Colonic mucosa (tissue), 4 donors: ENCODE data around the gene SSR1. TPM values are rescaled to one million over a fixed set of nuclear protein-coding genes. Genes with fewer than 3 reads are reported as not detected.
"Not testable (repeated sequence)": the region's sequence is repeated elsewhere in the genome, so short reads cannot be mapped to it uniquely, and the experiment has no call there.

Source experiments
- DNase-seq: peaks from one replicate; pipeline ENCODE4 v3.0.0-alpha.2; 2020
- H3K27ac ChIP-seq: fragments of 200-600 bp; one replicate; pipeline ENCODE4 v1.8.0; 2021
- H3K27me3 ChIP-seq: fragments of 200-600 bp; one replicate; pipeline ENCODE4 v1.8.0; 2021
- H3K36me3 ChIP-seq: fragments of 200-600 bp; one replicate; pipeline ENCODE4 v1.8.0; 2021
- H3K4me1 ChIP-seq: fragments of 200-600 bp; one replicate; pipeline ENCODE4 v1.8.0; 2021; ENCODE audit warnings: mild to moderate bottlenecking
- H3K4me3 ChIP-seq: fragments of 200-600 bp; one replicate; pipeline ENCODE4 v1.8.0; 2021
- H3K9ac ChIP-seq, 2 donors: one replicate each; pipeline ENCODE4 v1.7.0; 2013; ENCODE audit warnings: control low read depth in 2 of 2, low read depth in 2 of 2, low read length in 2 of 2
- H3K9me3 ChIP-seq: fragments of 200-600 bp; one replicate; pipeline ENCODE4 v1.8.0; 2021
- intact Hi-C: fragments of 100-400 bp; cut with DNase I; formaldehyde crosslinking; loops from one replicate; pipeline ENCODE4 v1.14.1; 2022
- total RNA-seq, 2 donors: library from RNA; stranded (reverse); fragmentation: NEBNext Ultra II Directional in 1 of 2; extraction: Animal tissue kit (Norgen Biotek cat#: 25700) in 1 of 2; gene quantifications; one replicate each; pipeline ENCODE4 v1.2.1, GENCODE V29; 2021
- TF ChIP-seq, protein P1 (sequence below): fragments of 200-600 bp; IDR thresholded peaks from one replicate; pipeline ENCODE4 v1.8.0; 2022; ENCODE audit warnings: antibody characterized with exemption, mild to moderate bottlenecking
- donor health status: healthy.
- donor health status: DM: no; HTN: no; CAD: no.
- donor health status: DM: no; HTN: no; CAD: no.

The SSR1 gene
- total RNA-seq, 2 donors from 2014 or later = 150 to 153 TPM

DNA sequence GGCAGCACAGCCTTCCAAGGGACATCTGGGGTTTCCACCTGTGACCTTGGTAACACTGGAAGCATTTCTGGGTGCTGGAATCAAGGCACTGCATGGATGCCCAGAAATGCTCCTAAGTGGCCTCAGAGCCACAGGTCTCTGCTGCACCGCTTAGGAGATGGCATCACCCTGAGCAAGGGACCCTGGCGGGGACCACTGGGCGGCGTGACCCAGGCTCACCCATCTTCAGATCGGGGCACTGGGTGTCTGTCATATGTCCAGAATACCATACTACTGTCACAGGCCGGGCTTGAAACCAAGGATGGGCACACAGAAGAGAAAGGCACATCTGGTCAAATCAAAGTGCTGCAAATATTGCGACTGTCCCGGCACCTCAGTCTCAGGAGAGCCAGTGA is 45.9 kb downstream of the SSR1 start:
- no peak overlapping the region for H3K9ac ChIP-seq
- intact Hi-C loops = no loop called here
- no peak overlapping the region for H3K27ac ChIP-seq
- TF ChIP-seq, protein P1, sequence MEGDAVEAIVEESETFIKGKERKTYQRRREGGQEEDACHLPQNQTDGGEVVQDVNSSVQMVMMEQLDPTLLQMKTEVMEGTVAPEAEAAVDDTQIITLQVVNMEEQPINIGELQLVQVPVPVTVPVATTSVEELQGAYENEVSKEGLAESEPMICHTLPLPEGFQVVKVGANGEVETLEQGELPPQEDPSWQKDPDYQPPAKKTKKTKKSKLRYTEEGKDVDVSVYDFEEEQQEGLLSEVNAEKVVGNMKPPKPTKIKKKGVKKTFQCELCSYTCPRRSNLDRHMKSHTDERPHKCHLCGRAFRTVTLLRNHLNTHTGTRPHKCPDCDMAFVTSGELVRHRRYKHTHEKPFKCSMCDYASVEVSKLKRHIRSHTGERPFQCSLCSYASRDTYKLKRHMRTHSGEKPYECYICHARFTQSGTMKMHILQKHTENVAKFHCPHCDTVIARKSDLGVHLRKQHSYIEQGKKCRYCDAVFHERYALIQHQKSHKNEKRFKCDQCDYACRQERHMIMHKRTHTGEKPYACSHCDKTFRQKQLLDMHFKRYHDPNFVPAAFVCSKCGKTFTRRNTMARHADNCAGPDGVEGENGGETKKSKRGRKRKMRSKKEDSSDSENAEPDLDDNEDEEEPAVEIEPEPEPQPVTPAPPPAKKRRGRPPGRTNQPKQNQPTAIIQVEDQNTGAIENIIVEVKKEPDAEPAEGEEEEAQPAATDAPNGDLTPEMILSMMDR = no peak
- no peaks in the 10 kb centered on the region for H3K4me1 ChIP-seq
- H3K9me3 ChIP-seq = no peaks in the 10 kb centered on the region
- no peak for DNase-seq
- no peak overlapping the region for H3K4me3 ChIP-seq
- H3K36me3 ChIP-seq = no peaks in the 10 kb centered on the region
- no peaks in the 10 kb centered on the region for H3K27me3 ChIP-seq

DNA sequence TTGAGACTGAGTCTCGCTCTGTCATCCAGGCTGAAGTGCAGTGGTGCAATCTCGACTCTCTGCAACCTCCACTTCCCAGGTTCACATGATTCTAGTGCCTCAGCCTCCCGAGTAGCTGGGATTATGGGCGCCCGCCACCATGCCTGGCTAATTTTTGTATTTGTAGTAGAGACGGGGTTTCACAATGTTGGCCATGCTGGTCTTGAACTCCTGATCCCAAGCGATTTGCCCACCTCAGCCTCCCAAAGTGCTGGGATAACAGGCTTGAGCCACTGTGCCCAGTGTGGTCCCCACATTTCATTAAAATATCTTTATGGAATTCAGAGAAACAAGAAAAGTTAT is 47.6 kb downstream of the SSR1 start:
- H3K9ac ChIP-seq, H3K9me3 ChIP-seq, H3K4me3 ChIP-seq, H3K27ac ChIP-seq, H3K27me3 ChIP-seq, intact Hi-C loops, H3K36me3 ChIP-seq, DNase-seq, H3K4me1 ChIP-seq: not testable (repeated sequence)

DNA sequence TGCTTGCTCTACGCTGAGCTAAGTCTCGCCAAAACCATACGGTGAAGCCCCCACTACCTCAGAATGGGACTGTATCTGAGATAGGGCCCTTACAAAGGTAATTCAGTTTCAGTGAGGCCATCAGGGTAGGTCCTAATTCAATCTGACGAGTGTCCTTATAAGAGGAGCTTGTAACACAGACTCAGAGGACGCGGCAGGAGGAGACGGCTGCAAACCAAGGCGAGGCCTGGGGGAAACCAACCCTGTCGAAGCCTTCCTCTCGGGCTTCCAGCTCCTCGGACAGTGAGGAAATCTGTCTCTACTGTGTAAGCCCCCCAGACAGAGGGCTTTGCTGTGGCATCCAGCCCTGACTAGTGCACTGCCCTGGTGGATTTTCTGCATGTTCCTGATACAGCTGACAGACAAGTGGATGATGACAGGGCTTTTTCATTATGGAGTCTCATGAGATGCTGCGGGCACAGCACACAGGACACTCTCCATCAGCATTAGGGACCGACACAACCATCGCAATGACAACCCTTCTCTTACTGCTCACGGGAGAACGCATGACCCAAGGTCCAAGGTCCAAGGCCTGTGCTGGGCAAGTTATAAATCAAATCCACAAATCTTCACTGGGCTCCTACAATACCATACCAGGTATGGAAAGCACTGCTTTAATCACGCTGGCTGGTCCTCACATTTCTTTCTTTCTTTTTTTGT is 48.2 kb downstream of the SSR1 start:
- Histone ChIP-seq H3K36me3 (no peaks in the 10 kb centered on the region), H3K4me3 (no peak overlapping the region), H3K4me1 (peaks cover 4% of the 10 kb centered on the region), H3K27ac (no peak overlapping the region), H3K27me3 (no peaks in the 10 kb centered on the region), H3K9me3 (no peaks in the 10 kb centered on the region), H3K9ac (no peak overlapping the region)
- DNase-seq = no peak
- intact Hi-C loops = no loop called here
- TF ChIP-seq, protein P1 = no peak

DNA sequence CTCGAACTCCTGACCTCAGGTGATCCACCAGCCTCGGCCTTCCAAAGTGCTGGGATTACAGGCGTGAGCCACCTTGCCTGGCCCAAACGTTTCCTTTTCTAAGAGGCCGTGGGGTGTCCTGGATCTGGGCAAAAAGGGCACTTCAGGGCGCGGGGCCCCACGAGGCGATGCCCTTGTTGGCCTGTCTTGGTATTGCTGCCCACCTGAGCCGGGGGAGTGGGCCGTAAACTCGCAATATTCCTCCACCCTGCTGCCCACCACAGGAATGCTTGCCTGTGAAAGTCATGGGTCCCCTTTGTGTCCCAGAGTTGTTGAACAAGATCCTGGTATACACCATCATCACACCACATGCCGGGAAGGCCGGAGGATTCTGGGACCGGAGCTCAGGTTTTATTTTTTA is 49.0 kb downstream of the SSR1 start:
- Histone ChIP-seq H3K9ac (no peak overlapping the region), H3K4me1 (peaks cover 4% of the 10 kb centered on the region), H3K9me3 (no peaks in the 10 kb centered on the region), H3K4me3 (no peak overlapping the region), H3K36me3 (no peaks in the 10 kb centered on the region), H3K27ac (no peak overlapping the region), H3K27me3 (no peaks in the 10 kb centered on the region)
- intact Hi-C loops = no loop called here
- TF ChIP-seq, protein P1 = no peak
- no peak for DNase-seq

DNA sequence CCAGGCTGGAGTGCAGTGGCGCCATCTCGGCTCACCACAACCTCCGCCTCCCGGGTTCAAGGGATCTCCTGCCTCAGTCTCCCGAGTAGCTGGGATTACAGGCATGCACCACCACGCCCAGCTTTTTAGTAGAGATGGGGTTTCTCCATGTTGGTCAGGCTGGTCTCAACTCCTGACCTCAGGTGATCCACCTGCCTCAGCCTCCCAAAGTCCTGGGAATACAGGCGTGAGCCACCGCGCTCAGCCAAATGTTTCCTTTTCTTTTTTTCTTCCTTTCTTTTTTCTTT is 49.5 kb downstream of the SSR1 start:
- H3K27me3 ChIP-seq = not testable (repeated sequence)

DNA sequence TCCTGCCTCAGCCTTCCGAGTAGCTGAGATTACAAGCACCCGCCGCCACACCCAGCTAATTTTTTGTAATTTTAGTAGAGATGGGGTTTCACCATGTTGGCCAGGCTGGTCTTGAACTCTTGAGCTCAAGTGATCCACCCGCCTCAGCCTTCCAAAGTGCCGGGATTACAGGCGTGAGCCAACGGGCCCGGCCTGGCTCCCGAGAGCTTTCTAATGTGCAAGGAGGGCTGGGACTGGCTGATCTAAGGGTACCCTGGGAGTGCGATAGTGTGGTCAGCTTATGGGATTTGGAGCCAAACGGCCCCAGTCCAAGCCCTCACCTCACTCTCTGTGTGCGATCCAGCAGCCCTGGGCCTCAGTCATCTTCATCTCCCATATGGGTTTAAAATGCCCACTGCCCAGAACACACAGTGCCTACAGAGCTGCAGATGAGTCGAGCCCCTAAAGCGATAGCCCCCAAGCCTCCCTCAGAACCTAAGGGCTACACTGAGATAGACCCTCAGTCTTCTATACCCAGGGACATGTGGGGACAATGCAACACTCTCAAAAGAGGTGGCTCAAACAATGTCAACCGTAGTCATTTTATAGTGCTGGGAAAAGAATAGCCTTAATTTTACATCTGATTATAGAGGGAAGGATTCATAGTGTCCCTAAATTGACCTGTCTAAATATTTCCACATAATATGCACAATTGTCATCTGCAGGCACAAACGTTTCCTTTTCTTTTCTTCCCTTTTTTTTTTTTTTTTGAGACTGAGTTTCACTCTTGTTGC is 50.1 kb downstream of the SSR1 start:
- DNase-seq = peak; percentile 17
- Histone ChIP-seq H3K9ac (no peak overlapping the region), H3K4me3 (no peak overlapping the region), H3K27me3 (no peaks in the 10 kb centered on the region), H3K27ac (no peak overlapping the region), H3K4me1 (peaks cover 4% of the 10 kb centered on the region), H3K9me3 (no peaks in the 10 kb centered on the region), H3K36me3 (no peaks in the 10 kb centered on the region)
- TF ChIP-seq, protein P1 = no peak
- intact Hi-C loops = no loop called here

More for the DNA sequence above, 49.5 kb downstream of the SSR1 start:
- H3K9ac ChIP-seq, H3K4me3 ChIP-seq, H3K9me3 ChIP-seq, intact Hi-C loops, H3K36me3 ChIP-seq, H3K27ac ChIP-seq, H3K4me1 ChIP-seq, DNase-seq: not testable (repeated sequence)
